Epidermal melanocyte (primary cell): ENCODE data around the gene PCDH1.
"Not testable (repeated sequence)": the region's sequence is repeated elsewhere in the genome, so short reads cannot be mapped to it uniquely, and the experiment has no call there.

ENCODE experiments used
- DNase-seq: peaks from one replicate; pipeline ENCODE4 v3.0.0; 2011; ENCODE audit warnings: low spot score; ENCODE audit not compliant: insufficient read length

The PCDH1 gene

GRCh38 chr5:141878186-141878710 is at the start of gene PCDH1:
PCDH1 (minus strand) TSS chr5:141878410; CDS start chr5:141878262, 148 bp downstream.
- peak; percentile 14 for DNase-seq

GRCh38 chr5:141926434-141926833 is 48.2 kb upstream of the PCDH1 start:
- DNase-seq = no peak

- DNase-seq = peak; percentile 92
These were observed 45.5 kb upstream of the PCDH1 start, which contains the start of gene DELE1 for GRCh38 chr5:141923448-141924313. DELE1 (plus strand) TSS chr5:141923871; CDS start chr5:141923942, 71 bp downstream.

- not testable (repeated sequence) for DNase-seq
These were observed 44.7 kb upstream of the PCDH1 start for GRCh38 chr5:141922827-141923447.

- no peak for DNase-seq
These were observed 42.6 kb upstream of the PCDH1 start for GRCh38 chr5:141920771-141921170.

GRCh38 chr5:141919218-141920119 is 41.3 kb upstream of the PCDH1 start:
- DNase-seq = no peak

- DNase-seq = no peak
These were observed 39.5 kb upstream of the PCDH1 start for GRCh38 chr5:141917760-141918159.

GRCh38 chr5:141916522-141916921 is 38.3 kb upstream of the PCDH1 start:
- DNase-seq = no peak

GRCh38 chr5:141915881-141916336 is 37.7 kb upstream of the PCDH1 start:
- DNase-seq = no peak

GRCh38 chr5:141914797-141915196 is 36.6 kb upstream of the PCDH1 start:
- DNase-seq = no peak

- DNase-seq = no peak
These were observed 36.1 kb upstream of the PCDH1 start for GRCh38 chr5:141914199-141914743.

- no peak for DNase-seq
These were observed 35.5 kb upstream of the PCDH1 start for GRCh38 chr5:141913560-141914198.

- no peak for DNase-seq
These were observed 32.1 kb upstream of the PCDH1 start for GRCh38 chr5:141910271-141910673.

- DNase-seq = no peak
These were observed 31.0 kb upstream of the PCDH1 start for GRCh38 chr5:141909212-141909611.

- DNase-seq = no peak
These were observed 30.6 kb upstream of the PCDH1 start for GRCh38 chr5:141908796-141909195.

GRCh38 chr5:141906972-141907371 is 28.8 kb upstream of the PCDH1 start:
- DNase-seq = no peak

- no peak for DNase-seq
These were observed 28.3 kb upstream of the PCDH1 start for GRCh38 chr5:141906517-141906916.

- no peak for DNase-seq
These were observed 26.3 kb upstream of the PCDH1 start for GRCh38 chr5:141904551-141904950.

- no peak for DNase-seq
These were observed 25.1 kb upstream of the PCDH1 start for GRCh38 chr5:141903261-141903660.

- DNase-seq = no peak
These were observed 24.0 kb upstream of the PCDH1 start for GRCh38 chr5:141902015-141902814.
